Brain microvascular endothelial cell (primary cell): Measurements from ENCODE around the gene ANKS4B.
"Not testable (repeated sequence)": the region's sequence is repeated elsewhere in the genome, so short reads cannot be mapped to it uniquely, and the experiment has no call there.

Source experiments
- DNase-seq: peaks from one replicate; pipeline ENCODE4 v3.0.0-alpha.2; 2020
- H3K27ac ChIP-seq: fragments of 250-450 bp; sonication (Bioruptor Pico); 2 replicates; pipeline ENCODE4 v1.5.1; 2020; ENCODE audit warnings: mild to moderate bottlenecking, moderate library complexity
- H3K27me3 ChIP-seq: fragments of 250-450 bp; sonication (Bioruptor Pico); replicated peaks from 2 replicates; pipeline ENCODE4 v1.5.1; 2020; ENCODE audit warnings: mild to moderate bottlenecking
- H3K36me3 ChIP-seq: fragments of 250-450 bp; sonication (Bioruptor Pico); replicated peaks from 2 replicates; pipeline ENCODE4 v1.5.1; 2020; ENCODE audit warnings: mild to moderate bottlenecking
- H3K4me3 ChIP-seq: 2 replicates; pipeline ENCODE4 v1.5.1; 2011; ENCODE audit warnings: low read depth, mild to moderate bottlenecking, control low read depth, low read length, moderate library complexity
- CTCF ChIP-seq: IDR thresholded peaks from 2 replicates; pipeline ENCODE4 v1.5.1; 2011; ENCODE audit warnings: low read depth, mild to moderate bottlenecking, moderate library complexity, low read length, control low read depth, inconsistent platforms; ENCODE audit errors: missing control alignments
- in situ Hi-C: cut with HindIII; loops from 2 replicates; pipeline ENCODE4 v1.10.0; 2017; ENCODE audit warnings: low sequenced_read_pairs, low pct_ligation_motif_present

The ANKS4B gene

GRCh38 chr16:21281698-21282389, 48.3 kb downstream of the ANKS4B start:
- Histone ChIP-seq H3K4me3 (no peak overlapping the region), H3K27ac (no peak overlapping the region), H3K36me3 (no peaks in the 10 kb centered on the region), H3K27me3 (peaks cover 28% of the 10 kb centered on the region)
- in situ Hi-C loops = loop anchor here (25.0 kb wide), 1 partner anchor 95 kb away; no protein-coding TSS in a partner anchor
- TF ChIP-seq CTCF = no peak
- no peak for DNase-seq

GRCh38 chr16:21283521-21284289, 50.2 kb downstream of the ANKS4B start:
- DNase-seq = peak; percentile 34
- Histone ChIP-seq H3K4me3 (peak overlapping the region; percentile 51), H3K27ac (no peak overlapping the region), H3K36me3 (no peaks in the 10 kb centered on the region), H3K27me3 (peaks cover 11% of the 10 kb centered on the region)
- in situ Hi-C loops = loop anchor here (25.0 kb wide), 1 partner anchor 96 kb away; no protein-coding TSS in a partner anchor
- peak; percentile 62 for TF ChIP-seq CTCF

- no peak for DNase-seq
- in situ Hi-C loops = loop anchor here (25.0 kb wide), 1 partner anchor 97 kb away; no protein-coding TSS in a partner anchor
- Histone ChIP-seq H3K27ac (no peak overlapping the region), H3K27me3 (peaks cover 6% of the 10 kb centered on the region), H3K36me3 (no peaks in the 10 kb centered on the region), H3K4me3 (no peak overlapping the region)
- TF ChIP-seq CTCF = no peak
Measured at GRCh38 chr16:21284414-21284813, 50.9 kb downstream of the ANKS4B start.

GRCh38 chr16:21285314-21285713, 51.8 kb downstream of the ANKS4B start:
- Histone ChIP-seq H3K27ac (no peak overlapping the region), H3K36me3 (no peaks in the 10 kb centered on the region), H3K27me3 (peaks cover 5% of the 10 kb centered on the region), H3K4me3 (no peak overlapping the region)
- in situ Hi-C loops = loop anchor here (25.0 kb wide), 1 partner anchor 98 kb away; no protein-coding TSS in a partner anchor
- no peak for TF ChIP-seq CTCF
- no peak for DNase-seq

GRCh38 chr16:21289789-21290188, 56.3 kb downstream of the ANKS4B start:
- DNase-seq, H3K36me3 ChIP-seq, H3K27ac ChIP-seq, H3K4me3 ChIP-seq, H3K27me3 ChIP-seq: not testable (repeated sequence)
- in situ Hi-C loops = loop anchor here (25.0 kb wide), 1 partner anchor 102 kb away; no protein-coding TSS in a partner anchor

GRCh38 chr16:21300309-21301167, 67.0 kb downstream of the ANKS4B start:
- Histone ChIP-seq H3K4me3 (peak overlapping the region; percentile 82), H3K27ac (peak overlapping the region; percentile 89), H3K27me3 (no peaks in the 10 kb centered on the region), H3K36me3 (no peaks in the 10 kb centered on the region)
- DNase-seq = peak; percentile 100
- in situ Hi-C loops = no loop called here
- peak; percentile 94 for TF ChIP-seq CTCF
